Measurements from ENCODE around the gene SPATA31E1. TPM values are rescaled to one million over a fixed set of nuclear protein-coding genes. Genes with fewer than 3 reads are reported as not detected.

The SPATA31E1 gene
- total RNA-seq, 1 donor from 2014 or later: not detected

GRCh38 chr9:87853302-87853701, 29.4 kb upstream of the SPATA31E1 start:
- TF ChIP-seq, protein P1, sequence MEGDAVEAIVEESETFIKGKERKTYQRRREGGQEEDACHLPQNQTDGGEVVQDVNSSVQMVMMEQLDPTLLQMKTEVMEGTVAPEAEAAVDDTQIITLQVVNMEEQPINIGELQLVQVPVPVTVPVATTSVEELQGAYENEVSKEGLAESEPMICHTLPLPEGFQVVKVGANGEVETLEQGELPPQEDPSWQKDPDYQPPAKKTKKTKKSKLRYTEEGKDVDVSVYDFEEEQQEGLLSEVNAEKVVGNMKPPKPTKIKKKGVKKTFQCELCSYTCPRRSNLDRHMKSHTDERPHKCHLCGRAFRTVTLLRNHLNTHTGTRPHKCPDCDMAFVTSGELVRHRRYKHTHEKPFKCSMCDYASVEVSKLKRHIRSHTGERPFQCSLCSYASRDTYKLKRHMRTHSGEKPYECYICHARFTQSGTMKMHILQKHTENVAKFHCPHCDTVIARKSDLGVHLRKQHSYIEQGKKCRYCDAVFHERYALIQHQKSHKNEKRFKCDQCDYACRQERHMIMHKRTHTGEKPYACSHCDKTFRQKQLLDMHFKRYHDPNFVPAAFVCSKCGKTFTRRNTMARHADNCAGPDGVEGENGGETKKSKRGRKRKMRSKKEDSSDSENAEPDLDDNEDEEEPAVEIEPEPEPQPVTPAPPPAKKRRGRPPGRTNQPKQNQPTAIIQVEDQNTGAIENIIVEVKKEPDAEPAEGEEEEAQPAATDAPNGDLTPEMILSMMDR (IDR thresholded peaks at IDR 0.05): no peak
- H3K27ac ChIP-seq: no peak overlapping the region
- H3K4me1 ChIP-seq: no peaks in the 10 kb centered on the region
- no peak overlapping the region for H3K4me3 ChIP-seq
- peak; percentile 69 for DNase-seq
- no peaks in the 10 kb centered on the region for H3K27me3 ChIP-seq
- intact Hi-C loops (cut with DNase I): no loop called here
- H3K36me3 ChIP-seq: no peaks in the 10 kb centered on the region
- ATAC-seq: peak; percentile 88
- H3K9me3 ChIP-seq: no peaks in the 10 kb centered on the region

DNA sequence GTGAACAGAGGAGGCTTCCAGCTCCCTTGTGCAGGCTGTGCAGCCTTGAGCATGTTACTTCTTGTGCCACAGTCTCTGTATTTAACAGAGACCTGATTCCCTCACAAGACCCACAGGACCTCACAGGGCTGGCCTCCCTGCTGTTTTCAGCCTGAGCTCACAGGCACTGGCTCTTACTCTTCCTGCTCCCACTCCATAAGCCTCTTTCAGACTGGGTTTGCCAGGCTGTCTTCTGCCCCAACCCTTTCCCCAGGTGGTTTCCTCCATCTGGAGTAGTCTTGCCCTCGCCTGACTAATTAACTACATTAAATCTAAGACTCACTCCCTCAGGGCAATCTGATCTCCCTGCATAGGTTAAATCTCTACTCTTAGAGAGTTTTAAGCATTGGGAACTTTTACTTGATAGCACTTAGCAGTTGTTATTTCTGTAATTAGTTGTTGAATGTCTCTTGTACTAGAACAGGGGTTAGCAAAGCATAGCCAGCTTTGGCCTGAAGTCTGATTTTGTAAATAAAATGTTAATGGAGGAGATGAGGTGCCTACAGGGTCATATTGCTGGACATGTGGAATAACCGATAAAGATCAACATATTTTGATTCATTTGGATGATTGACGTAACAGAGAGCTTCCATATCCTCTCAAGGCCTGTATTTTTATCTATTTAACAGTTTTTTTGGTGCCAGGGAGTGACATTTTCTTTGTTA, 28.6 kb upstream of the SPATA31E1 start:
- Histone ChIP-seq H3K27me3 (no peaks in the 10 kb centered on the region), H3K27ac (no peak overlapping the region), H3K9me3 (no peaks in the 10 kb centered on the region), H3K36me3 (no peaks in the 10 kb centered on the region), H3K4me3 (no peak overlapping the region), H3K4me1 (no peaks in the 10 kb centered on the region)
- ATAC-seq (no peak), DNase-seq (no peak)
- TF ChIP-seq, protein P1 (IDR thresholded peaks at IDR 0.05): no peak
- intact Hi-C loops (cut with DNase I): no loop called here

DNA sequence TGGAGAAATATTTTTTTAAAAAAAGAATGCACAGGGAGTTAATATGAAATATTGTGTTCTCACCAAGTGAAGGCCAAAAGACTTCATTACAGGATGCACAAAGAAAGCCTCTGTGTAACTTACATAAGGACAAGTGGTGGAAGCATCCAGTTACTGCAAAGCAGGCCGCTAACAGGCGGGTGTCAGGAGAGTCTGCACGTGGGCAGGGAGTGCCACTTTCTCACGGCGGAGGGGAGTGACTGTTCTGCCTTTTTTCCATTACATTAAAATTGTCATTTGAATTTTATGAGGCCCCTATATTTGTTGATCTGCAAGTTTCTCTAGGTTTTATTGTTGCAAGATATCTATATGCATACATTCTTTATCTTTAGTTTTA, 28.1 kb upstream of the SPATA31E1 start:
- intact Hi-C loops (cut with DNase I): no loop called here
- Histone ChIP-seq H3K27me3 (no peaks in the 10 kb centered on the region), H3K4me3 (no peak overlapping the region), H3K36me3 (no peaks in the 10 kb centered on the region), H3K4me1 (no peaks in the 10 kb centered on the region), H3K27ac (no peak overlapping the region), H3K9me3 (no peaks in the 10 kb centered on the region)
- TF ChIP-seq, protein P1 (IDR thresholded peaks at IDR 0.05): no peak
- ATAC-seq (no peak), DNase-seq (no peak)

DNA sequence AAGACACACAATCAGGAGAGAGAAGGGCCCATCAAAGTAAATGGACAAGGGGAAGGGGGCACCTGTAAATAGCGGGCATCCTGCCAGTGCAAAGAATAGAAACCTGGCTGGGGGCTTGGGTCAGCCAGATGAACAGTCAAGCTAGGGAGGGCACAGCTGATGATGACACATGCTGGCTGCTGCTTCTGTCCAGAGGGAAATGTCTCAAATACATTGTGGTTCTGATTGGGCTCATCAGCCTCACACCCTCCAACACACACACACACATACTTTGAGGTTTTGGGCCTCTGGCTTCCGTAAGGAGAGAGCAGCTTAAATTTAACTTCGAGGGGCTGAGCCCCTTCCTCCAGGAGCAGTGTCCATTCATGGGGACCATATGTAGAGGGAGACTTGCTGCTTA, 27.6 kb upstream of the SPATA31E1 start:
- TF ChIP-seq, protein P1 (IDR thresholded peaks at IDR 0.05): no peak
- H3K27ac ChIP-seq: no peak overlapping the region
- no peaks in the 10 kb centered on the region for H3K36me3 ChIP-seq
- no peaks in the 10 kb centered on the region for H3K27me3 ChIP-seq
- H3K9me3 ChIP-seq: no peaks in the 10 kb centered on the region
- intact Hi-C loops (cut with DNase I): no loop called here
- no peak for ATAC-seq
- H3K4me1 ChIP-seq: no peaks in the 10 kb centered on the region
- DNase-seq: no peak
- no peak overlapping the region for H3K4me3 ChIP-seq

DNA sequence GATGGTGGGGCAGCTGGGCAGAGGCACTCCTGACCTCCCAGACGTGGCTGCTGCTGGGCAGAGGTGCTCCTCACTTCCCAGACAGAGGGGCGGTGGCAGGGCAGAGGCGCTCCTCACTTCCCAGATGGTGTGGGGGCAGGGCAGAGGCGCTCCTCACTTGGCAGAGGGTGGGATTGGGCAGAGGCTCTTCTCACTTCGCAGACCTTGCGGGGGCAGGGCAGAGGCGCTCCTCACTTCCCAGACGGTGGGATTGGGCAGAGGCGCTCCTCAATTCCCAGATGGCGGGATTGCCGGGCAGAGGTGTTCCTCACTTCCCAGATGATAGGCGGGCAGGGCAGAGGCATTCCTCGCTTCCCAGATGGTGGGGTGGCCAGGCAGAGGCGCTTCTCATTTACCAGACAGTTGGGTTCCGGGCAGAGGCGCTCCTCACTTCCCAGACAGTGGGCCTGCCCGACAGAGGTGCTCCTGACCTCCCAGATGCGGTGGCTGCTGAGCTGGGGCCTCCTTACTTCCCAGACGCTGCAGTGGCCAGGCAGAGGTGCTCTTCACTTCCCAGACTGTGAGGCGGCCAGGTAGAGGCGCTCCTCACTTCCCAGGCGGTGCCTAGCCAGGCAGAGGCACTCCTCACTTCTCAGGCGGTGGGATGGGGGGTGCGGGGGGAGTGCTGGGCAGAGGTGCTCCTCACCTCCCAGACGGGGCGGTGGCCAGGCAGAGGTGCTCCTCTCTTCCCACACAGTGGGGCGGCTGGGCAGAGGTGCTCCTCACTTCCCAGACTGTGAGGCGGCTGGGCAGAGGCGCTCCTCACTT, 25.3 kb upstream of the SPATA31E1 start:
- no peaks in the 10 kb centered on the region for H3K27me3 ChIP-seq
- intact Hi-C loops (cut with DNase I): no loop called here

More for the DNA sequence above, 25.3 kb upstream of the SPATA31E1 start:
- H3K27ac ChIP-seq: no peak overlapping the region
- no peak overlapping the region for H3K4me3 ChIP-seq
- ATAC-seq: no peak
- H3K36me3 ChIP-seq: no peaks in the 10 kb centered on the region
- no peaks in the 10 kb centered on the region for H3K4me1 ChIP-seq
- DNase-seq: no peak
- TF ChIP-seq, protein P1 (IDR thresholded peaks at IDR 0.05): no peak
- H3K9me3 ChIP-seq: no peaks in the 10 kb centered on the region

All from upper lobe of right lung (tissue), 1 donor.